Neuronal stem cell (in vitro differentiated cells): ENCODE data around the gene RARB.
A peak's percentile ranks its signal among the peaks of the same experiment; 100 is the strongest.

Source experiments
- DNase-seq: peaks from one replicate; pipeline ENCODE4 v3.0.0-alpha.2; 2013; ENCODE audit warnings: low spot score
- H2AFZ ChIP-seq: one replicate; pipeline ENCODE4 v1.6.1; 2013; ENCODE audit warnings: mild to moderate bottlenecking, low read length, inconsistent platforms
- H2AK5ac ChIP-seq: 2 replicates; pipeline ENCODE4 v1.6.1; 2013; ENCODE audit warnings: low read depth, mild to moderate bottlenecking, inconsistent platforms, low read length, moderate library complexity, mixed read lengths
- H2BK120ac ChIP-seq: 2 replicates; pipeline ENCODE4 v1.6.1; 2013; ENCODE audit warnings: low read depth, mild to moderate bottlenecking, inconsistent platforms, low read length, moderate library complexity, mixed read lengths
- H2BK12ac ChIP-seq: one replicate; pipeline ENCODE4 v1.6.1; 2013; ENCODE audit warnings: low read length, inconsistent platforms
- H2BK15ac ChIP-seq: 2 replicates; pipeline ENCODE4 v1.6.1; 2013; ENCODE audit warnings: mild to moderate bottlenecking, low read length, inconsistent platforms, mixed read lengths
- H2BK5ac ChIP-seq: one replicate; pipeline ENCODE4 v1.6.1; 2013; ENCODE audit warnings: inconsistent platforms, mild to moderate bottlenecking, low read length, moderate library complexity
- H3K14ac ChIP-seq: one replicate; pipeline ENCODE4 v1.6.1; 2013; ENCODE audit warnings: low read length, inconsistent platforms
- H3K18ac ChIP-seq: 2 replicates; pipeline ENCODE4 v1.6.1; 2013; ENCODE audit warnings: low read length, inconsistent platforms
- H3K23ac ChIP-seq: 2 replicates; pipeline ENCODE4 v1.6.1; 2013; ENCODE audit warnings: low read depth, mild to moderate bottlenecking, mixed read lengths, low read length, inconsistent platforms; ENCODE audit not compliant: poor library complexity
- H3K27ac ChIP-seq: replicated peaks from 3 replicates; pipeline ENCODE4 v1.5.1; 2013; ENCODE audit warnings: low read length, inconsistent platforms
- H3K27me3 ChIP-seq, 3 experiments: 2 replicates each; pipeline ENCODE4 v1.6.1; 2013; ENCODE audit warnings: low read length in 3 of 3, mild to moderate bottlenecking in 2 of 3, inconsistent platforms in 1 of 3, low read depth in 1 of 3, mixed read lengths in 1 of 3, moderate library complexity in 1 of 3; ENCODE audit not compliant: control insufficient read depth in 3 of 3, insufficient read depth in 3 of 3
- H3K36me3 ChIP-seq, 2 donors: replicated peaks in 1 of 2; 2 replicates each; pipeline ENCODE4 v1.6.1; 2013; ENCODE audit warnings: low read length in 2 of 2; ENCODE audit not compliant: control insufficient read depth in 2 of 2, insufficient read depth in 2 of 2
- H3K4ac ChIP-seq: 2 replicates; pipeline ENCODE4 v1.6.1; 2013; ENCODE audit warnings: inconsistent platforms, mild to moderate bottlenecking, low read length, moderate library complexity
- H3K4me1 ChIP-seq, 2 donors: 1 replicate in 1 of 2; 2 replicates in 1 of 2; pipeline ENCODE4 v1.6.1; 2013; ENCODE audit warnings: low read length in 2 of 2, low read depth in 1 of 2; ENCODE audit not compliant: control insufficient read depth in 2 of 2, insufficient read depth in 1 of 2
- H3K4me2 ChIP-seq: one replicate; pipeline ENCODE4 v1.6.1; 2013; ENCODE audit warnings: mild to moderate bottlenecking, low read length, inconsistent platforms; ENCODE audit not compliant: insufficient read depth, poor library complexity, severe bottlenecking
- H3K4me3 ChIP-seq, 2 donors: 2 replicates each; pipeline ENCODE4 v1.5.1; 2013; ENCODE audit warnings: low read length in 2 of 2, mild to moderate bottlenecking in 2 of 2, inconsistent platforms in 1 of 2, moderate library complexity in 1 of 2
- H3K79me1 ChIP-seq: one replicate; pipeline ENCODE4 v1.6.1; 2013; ENCODE audit warnings: low read depth, mild to moderate bottlenecking, inconsistent platforms, low read length, moderate library complexity
- H3K9ac ChIP-seq: one replicate; pipeline ENCODE4 v1.6.1; 2013; ENCODE audit warnings: mild to moderate bottlenecking, low read depth, low read length, inconsistent platforms; ENCODE audit not compliant: poor library complexity
- H3K9me3 ChIP-seq, 2 donors: replicated peaks in 1 of 2; 2 replicates each; pipeline versions ENCODE3 to v1.6.1; 2013; ENCODE audit warnings: low read length in 2 of 2, mild to moderate bottlenecking in 2 of 2, inconsistent platforms in 1 of 2, low read depth in 1 of 2, mixed read lengths in 1 of 2, moderate library complexity in 1 of 2; ENCODE audit not compliant: control insufficient read depth in 2 of 2, insufficient read depth in 1 of 2
- H4K8ac ChIP-seq: one replicate; pipeline ENCODE4 v1.6.1; 2013; ENCODE audit warnings: low read depth, mild to moderate bottlenecking, inconsistent platforms, low read length, moderate library complexity
- H4K91ac ChIP-seq: one replicate; pipeline ENCODE4 v1.6.1; 2013; ENCODE audit warnings: low read length, low read depth, mild to moderate bottlenecking, inconsistent platforms; ENCODE audit not compliant: poor library complexity
- WGBS, 2 donors: extraction: QIAGEN DNeasy Blood & Tissue Kit; methylation state at CpG; one replicate each; pipeline ENCODE4 v1.1.7; 2013; ENCODE audit warnings: missing lambda C conversion rate in 2 of 2, mixed read lengths in 1 of 2; ENCODE audit not compliant: insufficient read length in 2 of 2, insufficient replicate concordance in 1 of 2; ENCODE audit errors: extremely low coverage in 2 of 2; 5-methylcytosine and 5-hydroxymethylcytosine counted together

RARB gene

DNA sequence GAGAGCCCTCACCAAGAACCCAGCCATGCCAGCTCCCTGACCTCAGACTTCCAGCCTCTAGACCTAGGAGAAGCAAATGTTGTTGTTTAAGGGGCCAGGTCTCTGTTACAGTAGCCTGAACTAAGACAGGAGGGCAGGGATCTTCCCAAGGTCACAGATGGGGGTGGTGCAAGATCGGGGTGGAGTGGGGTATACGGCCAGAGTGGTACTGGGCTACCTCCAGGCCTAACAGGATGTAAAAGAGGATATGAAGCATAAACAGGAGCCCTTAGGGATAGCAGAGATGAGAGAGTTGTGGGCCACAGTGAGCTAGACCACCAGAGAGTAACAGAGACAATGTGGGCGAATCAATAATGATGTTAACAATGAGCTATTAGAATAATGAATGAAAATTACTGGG is 153.8 kb downstream of the RARB start:
- Histone ChIP-seq H3K4me3 (no peak overlapping the region), H2AK5ac (no peak overlapping the region), H3K27ac (no peak overlapping the region), H4K91ac (no peak overlapping the region), H3K23ac (no peak overlapping the region), H2BK12ac (no peak overlapping the region), H3K4me1 (no peaks in the 10 kb centered on the region), H3K4ac (no peak overlapping the region), H3K18ac (no peak overlapping the region), H3K9me3 (peaks cover 0 to 5% of the 10 kb centered on the region in 2 donors), H3K4me2 (no peak overlapping the region), H2AFZ (no peak overlapping the region), H3K36me3 (no peaks in the 10 kb centered on the region), H4K8ac (no peak overlapping the region), H3K9ac (no peak overlapping the region), H2BK120ac (no peak overlapping the region), H3K27me3 (no peaks in the 10 kb centered on the region), H3K14ac (no peak overlapping the region), H2BK15ac (no peak overlapping the region), H3K79me1 (no peaks in the 10 kb centered on the region), H2BK5ac (no peak overlapping the region)
- DNase-seq: no peak
- WGBS, 2 donors: no CpG with 5 or more reads among the region's 3 CpGs

- no peak for DNase-seq
- H2AFZ ChIP-seq: no peak overlapping the region
- no peak overlapping the region for H2AK5ac ChIP-seq
- no peak overlapping the region for H4K91ac ChIP-seq
- H3K14ac ChIP-seq: no peak overlapping the region
- H2BK120ac ChIP-seq: no peak overlapping the region
- H3K9ac ChIP-seq: no peak overlapping the region
- H2BK12ac ChIP-seq: no peak overlapping the region
- H2BK15ac ChIP-seq: no peak overlapping the region
- no peak overlapping the region for H3K23ac ChIP-seq
- H3K27me3 ChIP-seq: no peaks in the 10 kb centered on the region
- no peaks in the 10 kb centered on the region for H3K79me1 ChIP-seq
- no peak overlapping the region for H3K27ac ChIP-seq
- H4K8ac ChIP-seq: no peak overlapping the region
- no peak overlapping the region for H3K4ac ChIP-seq
- no peaks in the 10 kb centered on the region for H3K36me3 ChIP-seq
- H3K4me2 ChIP-seq: no peak overlapping the region
- H3K4me1 ChIP-seq: peaks cover 0 to 2% of the 10 kb centered on the region in 2 donors
- no peak overlapping the region for H2BK5ac ChIP-seq
- no peak overlapping the region for H3K4me3 ChIP-seq
- WGBS, 2 donors: no CpG with 5 or more reads among the region's 2 CpGs
- H3K18ac ChIP-seq: no peak overlapping the region
- H3K9me3 ChIP-seq: peaks cover 0 to 5% of the 10 kb centered on the region in 2 donors
Observed at GRCh38 chr3:25582242-25582641, 154.2 kb downstream of the RARB start.

DNA sequence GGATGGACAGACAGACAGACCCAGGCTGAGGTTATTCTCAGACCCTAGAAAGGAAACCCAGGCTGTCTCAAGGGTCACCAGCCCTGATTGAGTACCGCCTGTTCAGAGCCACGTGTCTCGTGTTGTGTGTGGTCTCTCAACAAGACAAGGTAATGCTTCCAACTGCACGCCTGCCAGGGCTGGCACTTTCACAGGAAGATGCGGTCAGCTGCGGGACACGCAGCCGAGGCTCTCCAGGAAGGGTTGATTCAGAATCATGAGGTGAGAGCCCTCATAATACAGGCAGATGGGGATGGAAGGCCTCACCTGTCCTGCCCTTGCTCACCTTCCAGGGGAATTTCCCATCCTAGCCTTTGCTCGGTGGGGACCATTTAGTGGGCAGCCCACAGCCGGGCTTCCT is 155.3 kb downstream of the RARB start:
- Histone ChIP-seq H3K36me3 (no peaks in the 10 kb centered on the region), H2BK5ac (no peak overlapping the region), H3K27me3 (no peaks in the 10 kb centered on the region), H2AK5ac (peak overlapping the region; percentile 65), H3K27ac (no peak overlapping the region), H2BK120ac (no peak overlapping the region), H3K18ac (peak overlapping the region; percentile 51), H3K9ac (no peak overlapping the region), H3K4ac (no peak overlapping the region), H3K23ac (peak overlapping the region; percentile 8), H3K14ac (no peak overlapping the region), H3K79me1 (no peaks in the 10 kb centered on the region), H3K4me3 (no peak overlapping the region), H3K4me1 (peaks cover 0 to 2% of the 10 kb centered on the region in 2 donors), H3K9me3 (peaks cover 0 to 5% of the 10 kb centered on the region in 2 donors), H4K8ac (no peak overlapping the region), H2AFZ (no peak overlapping the region), H2BK12ac (no peak overlapping the region), H4K91ac (no peak overlapping the region), H2BK15ac (no peak overlapping the region), H3K4me2 (no peak overlapping the region)
- no peak for DNase-seq
- no CpG with 5 or more reads among the region's 10 CpGs for WGBS, 2 donors

DNA sequence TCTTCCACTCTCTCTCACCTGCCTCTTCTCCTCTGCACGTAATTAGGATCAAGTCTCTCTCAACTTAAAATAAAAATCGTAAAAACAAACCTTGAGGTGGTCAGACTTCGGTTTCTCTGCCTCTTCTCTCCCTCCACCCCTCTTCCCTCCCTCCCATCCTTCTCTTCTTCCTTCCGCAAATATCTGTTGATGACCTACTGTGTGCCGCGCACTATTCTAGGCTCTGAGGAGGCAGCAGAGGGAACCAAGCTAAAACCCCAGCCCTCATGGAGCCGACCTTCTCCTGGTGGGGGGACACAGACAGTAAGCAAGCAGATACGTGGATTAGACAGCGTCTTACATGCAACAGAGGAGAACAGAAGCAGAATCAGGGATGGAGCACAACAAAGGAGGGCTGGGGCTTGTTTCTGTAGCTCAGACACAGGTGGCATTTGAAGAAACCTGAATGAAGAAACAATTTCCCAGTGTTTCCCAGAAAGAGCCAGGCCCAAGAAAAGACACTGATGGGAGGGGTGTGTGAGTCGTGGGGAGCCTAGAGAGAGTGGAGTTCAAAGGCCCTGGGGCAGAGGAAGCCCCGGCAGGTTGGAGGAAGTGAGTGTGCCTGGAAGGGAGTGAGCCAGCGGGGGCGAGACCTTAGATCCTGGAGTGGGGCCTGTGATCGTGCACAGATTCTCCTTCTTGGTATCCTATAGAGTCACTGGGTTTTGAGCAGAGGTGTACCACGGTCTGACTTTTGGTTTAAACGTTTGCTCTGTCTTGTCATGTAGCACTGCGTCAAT is 156.1 kb downstream of the RARB start:
- Histone ChIP-seq H2BK12ac (no peak overlapping the region), H3K79me1 (no peaks in the 10 kb centered on the region), H3K18ac (peak overlapping the region; percentile 38), H3K27ac (no peak overlapping the region), H3K36me3 (no peaks in the 10 kb centered on the region), H3K27me3 (no peaks in the 10 kb centered on the region), H3K4me2 (no peak overlapping the region), H3K14ac (no peak overlapping the region), H2BK120ac (no peak overlapping the region), H4K91ac (no peak overlapping the region), H3K4me1 (peaks cover 0 to 2% of the 10 kb centered on the region in 2 donors), H3K4me3 (no peak overlapping the region), H3K23ac (no peak overlapping the region), H4K8ac (no peak overlapping the region), H3K4ac (no peak overlapping the region), H2BK5ac (no peak overlapping the region), H2BK15ac (no peak overlapping the region), H3K9me3 (peaks cover 0 to 5% of the 10 kb centered on the region in 2 donors), H2AK5ac (peak overlapping the region; percentile 28), H3K9ac (no peak overlapping the region), H2AFZ (no peak overlapping the region)
- DNase-seq: no peak
- WGBS, 2 donors: no CpG with 5 or more reads among the region's 17 CpGs
